NT2/D1 (cell line): ENCODE results near the gene RRBP1.

ENCODE experiments used
- SUZ12 ChIP-seq: IDR thresholded peaks from 2 replicates; pipeline ENCODE4 v1.6.1; 2011; ENCODE audit not compliant: insufficient read length, insufficient read depth; ENCODE audit errors: extremely low read depth
- YY1 ChIP-seq: IDR thresholded peaks from 2 replicates; pipeline ENCODE4 v1.6.1; 2011; ENCODE audit not compliant: insufficient read length, insufficient read depth

DNA sequence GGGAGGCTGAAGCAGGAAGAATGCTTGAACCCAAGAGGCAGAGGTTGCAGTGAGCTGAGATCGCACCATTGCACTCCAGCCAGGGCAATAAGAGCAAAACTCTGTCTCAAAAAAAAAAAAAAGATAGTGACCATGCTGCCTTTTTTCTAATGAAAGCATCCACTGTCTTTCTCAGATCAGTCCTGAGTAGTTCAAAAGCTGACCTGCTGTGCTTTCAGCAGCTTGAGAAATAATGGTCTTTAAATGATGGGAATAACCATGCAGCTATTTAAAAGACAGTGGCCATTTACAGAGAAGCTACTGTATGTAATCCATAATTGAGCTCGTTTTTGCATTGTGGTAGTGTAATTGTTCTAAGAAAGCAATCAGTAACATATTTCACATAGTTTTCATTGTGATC, 76.0 kb downstream of the RRBP1 start:
- TF ChIP-seq SUZ12 (no peak), YY1 (no peak)
